Testis (tissue), 3 donors: ENCODE data around the gene AGER. TPM values are rescaled to one million over a fixed set of nuclear protein-coding genes. Genes with fewer than 3 reads are reported as not detected.

Experiments
- DNase-seq: peaks from one replicate; pipeline ENCODE4 v3.0.0-alpha.2; 2019
- H3K27ac ChIP-seq, 2 donors: fragments of 200-600 bp; sonication (generic); one replicate each; pipeline ENCODE4 v1.5.1; 2019
- H3K27me3 ChIP-seq: fragments of 200-600 bp; sonication (generic); one replicate; pipeline ENCODE4 v1.5.1; 2019
- H3K36me3 ChIP-seq: fragments of 200-600 bp; sonication (generic); one replicate; pipeline ENCODE4 v1.5.1; 2017; ENCODE audit warnings: low read depth; ENCODE audit errors: missing control alignments
- H3K4me1 ChIP-seq: fragments of 200-600 bp; sonication (generic); one replicate; pipeline ENCODE4 v1.5.1; 2019
- H3K4me3 ChIP-seq, 2 donors: fragments of 200-600 bp; sonication (generic); one replicate each; pipeline ENCODE4 v1.5.1; 2017 to 2019
- H3K9me3 ChIP-seq: fragments of 200-600 bp; sonication (generic); one replicate; pipeline ENCODE4 v1.5.1; 2017
- CTCF ChIP-seq, 3 experiments: fragments of 450-650 bp in 2 of 3; fragments of 200-600 bp in 1 of 3; sonication (generic) in 1 of 3; IDR thresholded peaks; one replicate each; pipeline ENCODE4 v1.5.1; 2016 to 2019; ENCODE audit warnings: antibody characterized with exemption in 3 of 3, mild to moderate bottlenecking in 2 of 3, moderate library complexity in 1 of 3
- POLR2A ChIP-seq: fragments of 450-650 bp; IDR thresholded peaks from one replicate; pipeline ENCODE4 v1.6.1; 2017; ENCODE audit warnings: antibody characterized with exemption, mild to moderate bottlenecking, moderate library complexity
- WGBS, 2 donors: methylation state at CpG; one replicate each; pipeline ENCODE4 v1.1.5; 2018; 5-methylcytosine and 5-hydroxymethylcytosine counted together
- intact Hi-C: fragments of 100-400 bp; cut with DNase I; formaldehyde crosslinking; loops from one replicate; pipeline ENCODE4 v1.15.1; 2023; ENCODE audit warnings: low total_unique reads
- polyA plus RNA-seq: library from polyadenylated mRNA; stranded (reverse); fragments of 350-450 nt; fragmentation: Illumina TruSeq; extraction: RNeasy Lipid Tissue Mini Kit (QIAGEN cat#74804); gene quantifications from one replicate; pipeline ENCODE4 v1.2.3, GENCODE V29; 2014; ENCODE audit warnings: low read depth, low replicate concordance; ENCODE audit not compliant: insufficient read depth
- total RNA-seq, 2 donors: library from RNA; depleted of rRNA; stranded (reverse); fragments of >200 nt; gene quantifications; one replicate each; pipeline ENCODE4 v1.2.3, GENCODE V29; 2016

AGER gene
- total and polyA plus RNA-seq, 3 donors from 2014 or later = 5.8 to 8.6 (median 7.8) TPM

DNA sequence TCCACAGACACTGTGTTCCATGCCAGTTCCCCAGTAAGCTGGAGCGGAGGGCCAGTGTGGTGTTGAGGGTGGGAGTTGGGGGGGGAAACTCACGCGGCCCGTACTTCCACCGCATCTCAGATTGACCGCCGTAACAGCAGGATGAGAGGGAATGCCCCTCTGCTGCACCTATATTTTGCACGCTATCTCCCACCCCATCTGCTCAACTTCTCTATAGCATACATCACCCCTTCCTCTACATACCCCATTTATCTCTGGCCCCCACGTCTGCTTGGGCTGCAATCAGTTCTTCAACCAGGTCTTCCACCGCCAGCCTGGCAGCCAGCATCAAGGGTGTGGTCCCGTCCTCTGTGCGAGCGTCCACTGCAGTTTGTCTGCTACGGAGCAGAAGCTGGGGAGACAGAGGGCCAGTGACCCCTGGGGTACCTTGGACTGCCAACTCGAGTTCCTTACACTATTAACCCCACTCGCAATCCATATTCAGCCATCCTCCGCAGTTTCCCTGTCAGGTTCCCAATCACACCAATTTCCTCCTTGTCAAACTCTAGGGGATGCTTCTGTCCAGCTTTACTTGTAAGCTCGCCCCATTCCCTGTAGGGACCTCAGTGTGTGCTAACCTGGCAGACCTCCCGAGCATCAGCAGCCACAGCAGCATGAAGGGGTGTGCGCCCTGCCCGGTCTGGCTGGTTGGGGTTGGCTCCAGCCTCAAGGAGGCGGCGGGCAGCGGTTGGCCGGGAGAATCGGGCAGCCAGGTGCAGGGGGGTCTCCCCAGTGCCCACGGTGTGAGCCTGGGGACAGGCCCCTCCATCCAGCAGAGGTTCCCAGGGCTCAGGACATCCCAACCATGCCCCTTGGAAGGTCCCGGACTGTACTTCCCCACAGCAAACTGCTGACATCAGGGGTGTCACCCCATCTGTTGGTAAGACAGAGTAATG is 12.9 kb upstream of the AGER start:
- Histone ChIP-seq H3K4me1 (peaks cover 20% of the 10 kb centered on the region), H3K36me3 (no peaks in the 10 kb centered on the region), H3K27ac (peak overlapping the region; percentile 100), H3K4me3 (peak overlapping the region; percentile 87 to 99), H3K27me3 (no peaks in the 10 kb centered on the region), H3K9me3 (no peaks in the 10 kb centered on the region)
- DNase-seq = peak; percentile 48
- intact Hi-C loops = no loop called here
- WGBS, 2 donors = 6 to 10% methylated on average over 19 to 28 of the region's 28 CpGs
- TF ChIP-seq POLR2A (no peak), CTCF (IDR thresholded peaks at IDR 0.05) (no peak)

GRCh38 chr6:32195902-32196681 is 12.0 kb upstream of the AGER start:
- WGBS, 2 donors = 0% methylated on average over 15 to 57 of the region's 58 CpGs
- Histone ChIP-seq H3K36me3 (no peaks in the 10 kb centered on the region), H3K27ac (peak overlapping the region; percentile 100), H3K27me3 (no peaks in the 10 kb centered on the region), H3K4me3 (peak overlapping the region; percentile 87 to 99), H3K4me1 (peaks cover 23% of the 10 kb centered on the region), H3K9me3 (no peaks in the 10 kb centered on the region)
- intact Hi-C loops = no loop called here
- TF ChIP-seq CTCF (IDR thresholded peaks at IDR 0.05) (no peak), POLR2A (peak; percentile 98)
- peak; percentile 97 for DNase-seq

- H3K4me3 ChIP-seq = peak overlapping the region; percentile 87 to 99
- H3K9me3 ChIP-seq = no peaks in the 10 kb centered on the region
- H3K27ac ChIP-seq = peak overlapping the region; percentile 100
- H3K27me3 ChIP-seq = no peaks in the 10 kb centered on the region
- peak; percentile 100 for DNase-seq
- peaks cover 28% of the 10 kb centered on the region for H3K4me1 ChIP-seq
- no peaks in the 10 kb centered on the region for H3K36me3 ChIP-seq
- TF ChIP-seq CTCF (IDR thresholded peaks at IDR 0.05) (peak in 2 of 3 experiments; percentile 74 to 83), POLR2A (no peak)
- WGBS, 2 donors = 0 to 2% methylated on average over 10 to 15 of the region's 25 CpGs
- intact Hi-C loops = no loop called here
Observed at GRCh38 chr6:32195652-32195901, 11.5 kb upstream of the AGER start.

- peaks cover 31% of the 10 kb centered on the region for H3K4me1 ChIP-seq
- no peaks in the 10 kb centered on the region for H3K27me3 ChIP-seq
- H3K36me3 ChIP-seq = no peaks in the 10 kb centered on the region
- no peaks in the 10 kb centered on the region for H3K9me3 ChIP-seq
- H3K27ac ChIP-seq = peak overlapping the region; percentile 100
- WGBS, 2 donors = 13 to 14% methylated on average over 15 of the region's 15 CpGs
- intact Hi-C loops = no loop called here
- H3K4me3 ChIP-seq = peak overlapping the region; percentile 87 to 99
- TF ChIP-seq POLR2A = peak; percentile 97
- peak; percentile 41 to 74 (median 53) for TF ChIP-seq CTCF (IDR thresholded peaks at IDR 0.05)
- DNase-seq = peak; percentile 43
Observed at GRCh38 chr6:32194825-32195651, 11.0 kb upstream of the AGER start.
